Neural progenitor cell (in vitro differentiated cells): ENCODE results near the gene AMOTL2. TPM values are rescaled to one million over a fixed set of nuclear protein-coding genes. Genes with fewer than 3 reads are reported as not detected.

Experiments
- DNase-seq: peaks from one replicate; pipeline ENCODE4 v3.0.0-alpha.2; 2016; ENCODE audit warnings: low spot score
- H2AFZ ChIP-seq: fragments of 200-600 bp; sonication (generic); replicated peaks from 2 replicates; pipeline ENCODE4 v1.6.1; 2016; ENCODE audit warnings: antibody characterized with exemption
- H3F3A ChIP-seq: fragments of 200-600 bp; sonication (generic); 2 replicates; pipeline ENCODE4 v1.6.1; 2016; ENCODE audit warnings: antibody characterized with exemption, low read depth
- H3K27ac ChIP-seq: fragments of 200-600 bp; sonication (generic); 2 replicates; pipeline ENCODE4 v1.5.1; 2016; ENCODE audit warnings: mild to moderate bottlenecking
- H3K27me3 ChIP-seq: fragments of 200-600 bp; sonication (generic); 2 replicates; pipeline ENCODE4 v1.6.1; 2016; ENCODE audit warnings: mild to moderate bottlenecking, moderate library complexity
- H3K36me3 ChIP-seq: fragments of 200-600 bp; sonication (generic); 2 replicates; pipeline ENCODE4 v1.5.1; 2016
- H3K4me1 ChIP-seq: fragments of 200-600 bp; sonication (generic); 2 replicates; pipeline ENCODE4 v1.6.1; 2016; ENCODE audit warnings: mixed run types
- H3K4me2 ChIP-seq: fragments of 200-600 bp; sonication (generic); 2 replicates; pipeline ENCODE4 v1.6.1; 2016
- H3K4me3 ChIP-seq: fragments of 200-600 bp; sonication (generic); 2 replicates; pipeline ENCODE4 v1.5.1; 2016
- H3K79me2 ChIP-seq: fragments of 200-600 bp; sonication (generic); 2 replicates; pipeline ENCODE4 v1.6.1; 2016; ENCODE audit warnings: low read depth
- H3K9ac ChIP-seq: fragments of 200-600 bp; sonication (generic); 2 replicates; pipeline ENCODE4 v1.6.1; 2016
- H3K9me3 ChIP-seq: fragments of 200-600 bp; sonication (generic); 2 replicates; pipeline ENCODE4 v1.5.1; 2016; ENCODE audit warnings: low read depth
- H4K20me1 ChIP-seq: fragments of 200-600 bp; sonication (generic); 2 replicates; pipeline ENCODE4 v1.6.1; 2016; ENCODE audit warnings: low read depth
- H3K27ac Mint-ChIP-seq: 3 replicates; pipeline ENCODE4 v1.8.0; 2021; ENCODE audit warnings: mixed read lengths
- H3K27me3 Mint-ChIP-seq: 2 replicates; pipeline ENCODE4 v1.8.0; 2022; ENCODE audit warnings: low read depth, mild to moderate bottlenecking, inconsistent platforms, moderate library complexity, mixed read lengths; ENCODE audit not compliant: insufficient read depth
- H3K36me3 Mint-ChIP-seq: 3 replicates; pipeline ENCODE4 v1.8.0; 2021; ENCODE audit warnings: mixed read lengths
- H3K4me1 Mint-ChIP-seq: 3 replicates; pipeline ENCODE4 v1.8.0; 2021; ENCODE audit warnings: mixed read lengths
- H3K4me3 Mint-ChIP-seq: 3 replicates; pipeline ENCODE4 v1.8.0; 2021; ENCODE audit warnings: mild to moderate bottlenecking, moderate library complexity, mixed read lengths
- H3K9me3 Mint-ChIP-seq: 3 replicates; pipeline ENCODE4 v1.8.0; 2020; ENCODE audit warnings: mixed read lengths
- EZH2 ChIP-seq: fragments of 200-600 bp; sonication (generic); IDR thresholded peaks from 2 replicates; pipeline ENCODE4 v1.6.1; 2017; ENCODE audit warnings: antibody characterized with exemption, mild to moderate bottlenecking, moderate library complexity
- EZH2phosphoT487 ChIP-seq: fragments of 200-600 bp; sonication (generic); IDR thresholded peaks from 2 replicates; pipeline ENCODE4 v1.6.1; 2017; ENCODE audit warnings: antibody characterized with exemption
- total RNA-seq: library from RNA; depleted of rRNA; stranded (reverse); fragments of >200 nt; gene quantifications from 2 replicates; pipeline ENCODE4 v1.2.3, GENCODE V29; 2015; ENCODE audit warnings: low replicate concordance
- TF ChIP-seq, protein P1 (sequence below): fragments of 200-600 bp; sonication (generic); IDR thresholded peaks from 2 replicates; pipeline ENCODE4 v1.5.1; 2017; ENCODE audit warnings: antibody characterized with exemption, mild to moderate bottlenecking

Gene AMOTL2
- total RNA-seq, 1 donor from 2014 or later: 62.9 TPM

DNA sequence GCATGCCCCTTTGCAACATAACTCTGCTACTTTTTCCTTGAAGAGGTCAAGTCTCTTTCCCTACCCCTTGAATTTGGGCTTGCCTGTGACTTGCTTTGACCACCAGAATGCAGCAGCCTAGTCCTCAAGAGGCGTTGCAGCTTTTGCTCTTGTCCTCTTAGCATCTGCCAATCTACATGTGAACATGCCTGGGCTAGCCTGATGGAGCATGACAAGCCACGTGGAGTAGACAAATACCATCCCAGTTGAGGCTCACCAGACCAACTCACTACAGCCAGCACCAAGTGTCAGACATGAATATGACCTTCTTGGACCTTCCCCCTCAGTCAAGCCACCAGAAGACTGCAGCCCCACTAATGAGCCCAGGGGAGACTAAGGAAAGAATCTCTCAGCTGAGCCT lies 32.9 kb downstream of the AMOTL2 start:
- no peaks in the 10 kb centered on the region for H3F3A ChIP-seq
- no peak overlapping the region for H3K27ac ChIP-seq
- H4K20me1 ChIP-seq: no peaks in the 10 kb centered on the region
- H3K27ac Mint-ChIP-seq: no peak overlapping the region
- no peak overlapping the region for H3K4me3 ChIP-seq
- no peak overlapping the region for H2AFZ ChIP-seq
- DNase-seq: no peak
- H3K79me2 ChIP-seq: no peaks in the 10 kb centered on the region
- peaks cover 3% of the 10 kb centered on the region for H3K9me3 Mint-ChIP-seq
- H3K27me3 ChIP-seq: no peaks in the 10 kb centered on the region
- peaks cover 3% of the 10 kb centered on the region for H3K36me3 Mint-ChIP-seq
- H3K4me1 Mint-ChIP-seq: peaks cover 10% of the 10 kb centered on the region
- no peak for TF ChIP-seq EZH2phosphoT487
- TF ChIP-seq, protein P1, sequence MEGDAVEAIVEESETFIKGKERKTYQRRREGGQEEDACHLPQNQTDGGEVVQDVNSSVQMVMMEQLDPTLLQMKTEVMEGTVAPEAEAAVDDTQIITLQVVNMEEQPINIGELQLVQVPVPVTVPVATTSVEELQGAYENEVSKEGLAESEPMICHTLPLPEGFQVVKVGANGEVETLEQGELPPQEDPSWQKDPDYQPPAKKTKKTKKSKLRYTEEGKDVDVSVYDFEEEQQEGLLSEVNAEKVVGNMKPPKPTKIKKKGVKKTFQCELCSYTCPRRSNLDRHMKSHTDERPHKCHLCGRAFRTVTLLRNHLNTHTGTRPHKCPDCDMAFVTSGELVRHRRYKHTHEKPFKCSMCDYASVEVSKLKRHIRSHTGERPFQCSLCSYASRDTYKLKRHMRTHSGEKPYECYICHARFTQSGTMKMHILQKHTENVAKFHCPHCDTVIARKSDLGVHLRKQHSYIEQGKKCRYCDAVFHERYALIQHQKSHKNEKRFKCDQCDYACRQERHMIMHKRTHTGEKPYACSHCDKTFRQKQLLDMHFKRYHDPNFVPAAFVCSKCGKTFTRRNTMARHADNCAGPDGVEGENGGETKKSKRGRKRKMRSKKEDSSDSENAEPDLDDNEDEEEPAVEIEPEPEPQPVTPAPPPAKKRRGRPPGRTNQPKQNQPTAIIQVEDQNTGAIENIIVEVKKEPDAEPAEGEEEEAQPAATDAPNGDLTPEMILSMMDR: no peak
- TF ChIP-seq EZH2: no peak
- H3K36me3 ChIP-seq: no peaks in the 10 kb centered on the region
- H3K9me3 ChIP-seq: no peaks in the 10 kb centered on the region
- no peak overlapping the region for H3K9ac ChIP-seq
- H3K4me2 ChIP-seq: no peak overlapping the region
- H3K4me3 Mint-ChIP-seq: no peak overlapping the region
- peaks cover 4% of the 10 kb centered on the region for H3K27me3 Mint-ChIP-seq
- no peaks in the 10 kb centered on the region for H3K4me1 ChIP-seq

DNA sequence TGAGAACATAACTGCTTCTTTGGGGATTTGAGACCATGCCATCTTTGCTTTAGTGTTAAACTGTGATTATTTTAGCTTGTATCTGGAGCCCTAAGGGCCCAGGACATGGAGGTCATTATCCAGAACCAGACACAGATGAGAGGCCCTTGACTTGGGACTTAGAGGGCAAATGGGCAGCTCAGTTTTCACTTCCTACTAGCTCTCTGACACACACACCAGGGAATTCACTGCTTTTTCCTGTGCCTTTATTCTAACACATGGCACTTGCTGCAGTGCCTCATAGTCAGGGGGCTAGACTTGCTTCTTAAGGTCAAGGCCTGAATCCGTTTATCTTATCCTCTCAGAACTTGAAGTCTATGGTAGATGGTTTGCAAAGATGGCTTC lies 33.3 kb downstream of the AMOTL2 start:
- H4K20me1 ChIP-seq: no peaks in the 10 kb centered on the region
- peaks cover 10% of the 10 kb centered on the region for H3K4me1 Mint-ChIP-seq
- no peak overlapping the region for H3K4me3 ChIP-seq
- H3K4me3 Mint-ChIP-seq: no peak overlapping the region
- no peaks in the 10 kb centered on the region for H3F3A ChIP-seq
- H3K36me3 Mint-ChIP-seq: no peaks in the 10 kb centered on the region
- no peaks in the 10 kb centered on the region for H3K36me3 ChIP-seq
- H3K27me3 Mint-ChIP-seq: peaks cover 2% of the 10 kb centered on the region
- no peak overlapping the region for H3K4me2 ChIP-seq
- H3K27ac ChIP-seq: no peak overlapping the region
- no peaks in the 10 kb centered on the region for H3K27me3 ChIP-seq
- H3K4me1 ChIP-seq: no peaks in the 10 kb centered on the region
- H3K9me3 Mint-ChIP-seq: no peaks in the 10 kb centered on the region
- H3K9me3 ChIP-seq: no peaks in the 10 kb centered on the region
- no peak overlapping the region for H3K9ac ChIP-seq
- TF ChIP-seq, protein P1: no peak
- TF ChIP-seq EZH2 (no peak), EZH2phosphoT487 (no peak)
- no peak overlapping the region for H2AFZ ChIP-seq
- no peak overlapping the region for H3K27ac Mint-ChIP-seq
- no peaks in the 10 kb centered on the region for H3K79me2 ChIP-seq
- DNase-seq: no peak

GRCh38 chr3:134340362-134340981 lies 33.8 kb downstream of the AMOTL2 start:
- Histone ChIP-seq H3K27me3 (no peaks in the 10 kb centered on the region), H3K4me3 (no peak overlapping the region), H3K27ac (no peak overlapping the region), H3K36me3 (no peaks in the 10 kb centered on the region), H3K79me2 (no peaks in the 10 kb centered on the region), H2AFZ (no peak overlapping the region), H3F3A (no peaks in the 10 kb centered on the region), H4K20me1 (no peaks in the 10 kb centered on the region), H3K4me2 (no peak overlapping the region), H3K9me3 (no peaks in the 10 kb centered on the region), H3K9ac (no peak overlapping the region), H3K4me1 (no peaks in the 10 kb centered on the region)
- no peak overlapping the region for H3K4me3 Mint-ChIP-seq
- no peak for DNase-seq
- TF ChIP-seq, protein P1: no peak
- no peak for TF ChIP-seq EZH2
- no peak for TF ChIP-seq EZH2phosphoT487
- no peaks in the 10 kb centered on the region for H3K9me3 Mint-ChIP-seq
- peaks cover 2% of the 10 kb centered on the region for H3K27me3 Mint-ChIP-seq
- H3K4me1 Mint-ChIP-seq: peaks cover 10% of the 10 kb centered on the region
- no peak overlapping the region for H3K27ac Mint-ChIP-seq
- H3K36me3 Mint-ChIP-seq: no peaks in the 10 kb centered on the region
